Immature natural killer cell (primary cell): Measurements from ENCODE around the gene MTHFD1L. TPM values are rescaled to one million over a fixed set of nuclear protein-coding genes. Genes with fewer than 3 reads are reported as not detected.
"Not testable (repeated sequence)": the region's sequence is repeated elsewhere in the genome, so short reads cannot be mapped to it uniquely, and the experiment has no call there.

ENCODE experiments used
- DNase-seq, 3 donors: peaks; one replicate each; pipeline ENCODE4 v3.0.0; 2022; ENCODE audit warnings: mixed read lengths in 1 of 3
- H3K27ac Mint-ChIP-seq, 6 donors: one replicate each; pipeline ENCODE4 v1.8.0; 2020; ENCODE audit warnings: mixed read lengths in 6 of 6, mild to moderate bottlenecking in 5 of 6, inconsistent platforms in 4 of 6, moderate library complexity in 3 of 6
- H3K27me3 Mint-ChIP-seq, 3 donors: one replicate each; pipeline ENCODE4 v1.8.0; 2020 to 2021; ENCODE audit warnings: low read depth in 3 of 3, mild to moderate bottlenecking in 3 of 3, mixed read lengths in 3 of 3, moderate library complexity in 3 of 3, inconsistent platforms in 1 of 3
- H3K36me3 Mint-ChIP-seq, 3 donors: one replicate each; pipeline ENCODE4 v1.8.0; 2020; ENCODE audit warnings: mixed read lengths in 3 of 3, inconsistent platforms in 2 of 3, mild to moderate bottlenecking in 2 of 3
- H3K4me1 Mint-ChIP-seq, 2 donors: one replicate each; pipeline ENCODE4 v1.8.0; 2020; ENCODE audit warnings: inconsistent platforms in 2 of 2, mild to moderate bottlenecking in 2 of 2, mixed read lengths in 2 of 2, moderate library complexity in 1 of 2
- H3K4me3 Mint-ChIP-seq, 5 donors: one replicate each; pipeline ENCODE4 v1.8.0; 2020; ENCODE audit warnings: mild to moderate bottlenecking in 5 of 5, mixed read lengths in 5 of 5, inconsistent platforms in 3 of 5, moderate library complexity in 3 of 5
- H3K9me3 Mint-ChIP-seq, 6 donors: one replicate each; pipeline ENCODE4 v1.8.0; 2020; ENCODE audit warnings: mild to moderate bottlenecking in 6 of 6, mixed read lengths in 6 of 6, inconsistent platforms in 4 of 6, moderate library complexity in 3 of 6
- polyA plus RNA-seq, 3 donors: library from polyadenylated mRNA; unstranded; fragments of 300-500 nt; fragmentation: Illumina TruSeq; gene quantifications; one replicate each; pipeline ENCODE4 v1.2.3, GENCODE V29; 2021

The MTHFD1L gene
- polyA plus RNA-seq, 3 donors from 2014 or later = 0.79 to 1.8 (median 1.6) TPM

DNA sequence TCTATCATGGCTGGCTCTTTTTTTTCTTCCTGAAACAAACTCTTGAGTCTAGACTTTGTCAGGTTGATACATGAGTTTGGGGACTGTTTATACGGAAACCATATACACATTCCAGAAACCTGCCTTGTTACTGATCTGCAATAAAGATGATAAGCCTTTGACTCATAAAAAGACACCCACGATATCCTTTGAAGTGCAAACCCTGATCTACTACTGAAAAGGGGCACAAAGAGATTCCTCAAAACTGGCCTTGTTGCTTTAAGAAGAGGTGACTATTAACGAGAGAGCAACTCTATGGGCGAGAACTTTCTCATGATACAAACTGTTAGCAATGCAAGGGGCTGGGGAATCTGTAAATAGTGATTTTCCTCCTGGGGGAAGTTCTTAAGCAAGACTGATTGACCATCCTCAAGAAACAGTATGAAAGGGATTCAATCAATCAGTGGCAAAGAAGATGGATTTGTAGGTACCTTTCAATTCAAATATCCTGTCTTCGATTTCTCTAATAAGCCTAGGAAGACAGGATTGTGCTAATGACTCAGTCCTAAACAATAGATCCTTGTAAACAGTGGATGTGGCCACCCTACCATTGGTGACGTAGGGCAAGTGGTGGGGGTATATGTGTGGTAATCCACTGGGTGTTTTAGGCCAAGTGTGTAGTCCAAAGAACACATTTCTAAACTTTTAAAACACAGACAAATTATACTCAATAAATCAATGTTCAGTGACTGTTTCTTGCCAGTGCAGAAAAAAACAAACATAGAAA, 260.3 kb downstream of the MTHFD1L start:
- H3K36me3 Mint-ChIP-seq, H3K4me3 Mint-ChIP-seq, H3K27ac Mint-ChIP-seq: not testable (repeated sequence)

DNA sequence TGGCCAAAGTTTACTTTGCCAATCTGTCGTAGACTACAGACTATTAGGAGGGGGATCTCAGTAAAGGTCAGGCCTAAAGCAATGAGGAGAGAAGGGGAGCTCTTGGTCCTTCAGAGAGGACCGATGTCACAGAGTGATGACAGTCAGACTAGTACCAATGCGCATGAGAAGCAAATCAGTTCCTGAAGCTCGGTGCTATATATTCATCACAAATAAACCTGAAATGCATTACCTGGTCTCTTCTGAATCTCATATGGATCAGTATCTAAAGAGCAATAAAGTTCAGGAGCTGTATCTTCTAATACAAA, 260.9 kb downstream of the MTHFD1L start:
- not testable (repeated sequence) for H3K27me3 Mint-ChIP-seq, H3K36me3 Mint-ChIP-seq, H3K27ac Mint-ChIP-seq, H3K9me3 Mint-ChIP-seq, H3K4me3 Mint-ChIP-seq, DNase-seq, H3K4me1 Mint-ChIP-seq

More for the DNA sequence above, 260.3 kb downstream of the MTHFD1L start:
- not testable (repeated sequence) for H3K4me1 Mint-ChIP-seq, DNase-seq, H3K9me3 Mint-ChIP-seq, H3K27me3 Mint-ChIP-seq

DNA sequence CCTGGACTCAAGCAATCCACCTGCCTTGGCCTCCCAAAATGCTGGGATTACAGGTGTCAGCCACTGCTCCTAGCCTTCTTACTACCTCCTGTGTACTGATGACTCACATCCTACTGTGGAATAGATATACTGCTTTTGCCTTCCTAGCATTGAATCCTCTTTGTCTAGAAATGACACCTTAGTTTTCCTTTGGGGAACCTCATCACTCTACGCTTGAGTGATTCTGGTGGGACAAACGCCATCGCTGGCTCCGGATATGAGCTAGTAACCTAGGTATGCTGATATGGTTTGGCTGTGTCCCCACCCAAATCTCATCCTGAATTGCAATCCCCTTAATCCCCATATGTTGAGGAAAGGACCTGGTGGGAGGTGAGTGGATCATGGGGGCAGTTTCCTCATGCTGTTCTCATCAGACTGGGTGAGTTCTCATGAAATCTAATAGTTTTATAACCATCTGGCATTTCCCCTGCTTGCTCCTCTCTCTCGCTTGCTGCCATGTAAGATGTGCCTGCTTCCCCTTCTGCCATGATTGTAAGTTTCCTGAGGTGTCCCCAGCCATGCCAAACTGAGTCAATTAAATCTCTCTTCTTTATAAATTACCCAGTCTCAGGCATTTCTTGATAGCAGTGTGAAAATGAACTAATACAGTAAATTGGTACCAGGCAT, 261.8 kb downstream of the MTHFD1L start:
- not testable (repeated sequence) for H3K9me3 Mint-ChIP-seq, H3K36me3 Mint-ChIP-seq, H3K4me1 Mint-ChIP-seq, H3K4me3 Mint-ChIP-seq, H3K27ac Mint-ChIP-seq, H3K27me3 Mint-ChIP-seq, DNase-seq

DNA sequence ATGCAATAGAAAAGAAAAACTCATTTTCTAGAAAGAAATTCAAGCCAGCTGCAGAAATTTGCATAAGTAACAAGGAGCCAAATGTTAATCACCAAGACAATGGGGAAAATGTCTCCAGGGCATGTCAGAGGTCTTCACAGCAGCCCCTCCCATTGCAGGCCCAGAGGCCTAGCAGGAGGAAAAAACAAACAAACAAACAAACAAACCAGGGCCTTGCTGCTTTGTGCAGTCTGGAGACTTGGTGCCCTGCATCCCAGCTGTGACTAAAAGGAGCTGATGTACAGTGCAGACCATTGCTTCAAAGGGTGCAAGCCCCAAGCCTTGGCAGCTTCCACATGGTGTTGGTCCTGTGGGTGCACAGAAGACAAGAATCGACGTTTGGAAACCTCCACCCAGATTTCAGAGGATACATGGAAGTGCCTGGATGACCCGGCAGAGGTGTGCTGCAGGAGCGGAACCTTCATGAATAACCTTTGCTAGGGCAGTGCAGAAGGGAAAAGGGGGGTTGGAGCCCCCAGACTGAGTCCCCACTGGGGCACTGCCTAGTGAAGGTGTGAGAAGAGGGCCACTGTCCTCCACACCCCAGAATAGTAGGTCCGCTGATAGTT, 263.4 kb downstream of the MTHFD1L start:
- Mint-ChIP-seq H3K36me3 (no peaks in the 10 kb centered on the region), H3K27ac (no peak overlapping the region), H3K9me3 (no peaks in the 10 kb centered on the region), H3K4me3 (no peak overlapping the region), H3K4me1 (no peaks in the 10 kb centered on the region), H3K27me3 (peaks cover 0 to 4% (median 1%) of the 10 kb centered on the region in 3 donors)
- DNase-seq = no peak

DNA sequence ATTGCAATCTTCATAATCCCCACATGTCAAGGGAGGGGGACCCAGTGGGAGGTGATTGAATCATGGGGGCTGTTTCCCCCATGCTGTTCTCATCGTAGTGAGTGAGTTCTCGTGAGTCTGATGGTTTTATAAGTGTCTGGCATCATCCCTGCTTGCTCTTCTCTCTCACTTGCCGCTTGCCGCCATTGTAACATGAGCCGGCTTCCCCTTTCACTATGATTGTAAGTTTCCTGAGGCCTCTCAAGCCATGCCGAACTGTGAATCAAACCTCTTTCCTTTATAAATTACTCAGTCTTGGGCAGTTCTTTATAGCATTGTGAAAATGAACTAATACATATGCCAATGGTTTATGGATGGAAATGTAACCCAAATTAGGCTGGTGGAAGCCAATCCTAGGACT, 264.8 kb downstream of the MTHFD1L start:
- Mint-ChIP-seq H3K27me3 (peaks cover 0 to 4% (median 1%) of the 10 kb centered on the region in 3 donors), H3K9me3 (no peaks in the 10 kb centered on the region), H3K27ac (no peak overlapping the region), H3K4me3 (no peak overlapping the region), H3K36me3 (no peaks in the 10 kb centered on the region), H3K4me1 (no peaks in the 10 kb centered on the region)
- no peak for DNase-seq

DNA sequence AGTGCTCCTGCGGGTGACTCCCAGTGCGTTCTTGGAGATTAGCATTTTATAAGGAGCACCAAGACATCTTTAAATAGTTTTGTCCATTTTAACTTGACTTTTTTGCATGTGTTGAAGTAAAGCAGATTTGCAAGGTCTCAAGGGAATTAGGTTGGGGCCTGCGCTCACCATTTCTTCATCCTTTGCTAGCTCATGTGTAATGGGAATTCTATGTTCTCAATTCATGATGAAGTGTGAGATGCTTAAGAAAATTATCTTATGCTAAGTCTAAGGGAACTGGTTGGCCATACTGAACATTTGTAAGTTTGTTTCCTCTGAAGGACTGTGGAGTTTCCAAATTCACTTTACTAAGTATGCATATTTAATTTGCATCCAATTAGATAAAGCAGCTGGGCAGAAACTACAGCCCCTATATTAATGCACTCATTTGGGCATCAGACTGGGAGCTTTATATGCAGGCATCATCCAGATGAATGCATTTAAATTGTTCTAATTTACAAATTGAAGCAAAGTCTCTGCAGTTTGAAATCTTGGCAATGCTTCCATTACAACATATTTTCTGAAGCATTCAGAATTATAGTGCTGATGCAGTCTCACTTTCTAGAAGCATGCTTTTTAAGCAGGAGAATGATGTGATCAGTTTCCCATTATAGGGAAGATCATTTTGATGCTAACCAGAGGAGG, 266.0 kb downstream of the MTHFD1L start:
- no peak overlapping the region for H3K4me3 Mint-ChIP-seq
- H3K27ac Mint-ChIP-seq = no peak overlapping the region
- H3K9me3 Mint-ChIP-seq = no peaks in the 10 kb centered on the region
- H3K27me3 Mint-ChIP-seq = peaks cover 0 to 4% (median 1%) of the 10 kb centered on the region in 3 donors
- DNase-seq = no peak
- no peaks in the 10 kb centered on the region for H3K36me3 Mint-ChIP-seq
- H3K4me1 Mint-ChIP-seq = no peaks in the 10 kb centered on the region

DNA sequence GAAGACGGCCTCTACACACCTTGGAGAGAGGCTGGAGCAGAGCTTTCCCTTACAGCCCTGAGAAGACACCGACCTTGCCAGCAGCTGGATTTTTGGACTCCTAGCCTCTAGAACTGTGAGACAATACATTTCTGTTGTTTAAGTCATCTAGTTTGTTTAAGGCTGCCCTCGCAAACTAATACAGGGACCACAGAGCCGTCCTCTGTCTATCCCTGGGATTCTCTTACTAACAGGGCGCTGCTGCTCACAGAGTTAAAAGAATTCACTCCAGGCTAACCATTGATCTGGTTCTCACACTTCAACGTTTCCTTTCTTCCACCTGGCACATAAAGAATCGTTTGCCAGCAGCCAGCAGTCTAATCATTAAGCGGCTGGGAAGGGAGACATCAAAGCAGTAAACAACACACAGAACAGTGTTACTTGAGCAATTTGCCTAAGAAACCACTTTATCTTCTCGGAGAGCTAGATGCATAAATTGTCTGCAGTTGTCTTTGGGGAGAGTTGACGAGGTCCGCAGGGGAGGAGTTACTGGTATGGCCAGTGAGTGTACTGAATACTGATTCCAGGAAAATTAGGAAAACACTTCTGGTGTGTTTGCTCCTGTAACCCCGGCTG, 270.7 kb downstream of the MTHFD1L start:
- DNase-seq = no peak
- no peaks in the 10 kb centered on the region for H3K36me3 Mint-ChIP-seq
- no peaks in the 10 kb centered on the region for H3K9me3 Mint-ChIP-seq
- peaks cover 0 to 3% (median 0%) of the 10 kb centered on the region in 3 donors for H3K27me3 Mint-ChIP-seq
- H3K4me1 Mint-ChIP-seq = no peaks in the 10 kb centered on the region
- no peak overlapping the region for H3K4me3 Mint-ChIP-seq
- no peak overlapping the region for H3K27ac Mint-ChIP-seq

DNA sequence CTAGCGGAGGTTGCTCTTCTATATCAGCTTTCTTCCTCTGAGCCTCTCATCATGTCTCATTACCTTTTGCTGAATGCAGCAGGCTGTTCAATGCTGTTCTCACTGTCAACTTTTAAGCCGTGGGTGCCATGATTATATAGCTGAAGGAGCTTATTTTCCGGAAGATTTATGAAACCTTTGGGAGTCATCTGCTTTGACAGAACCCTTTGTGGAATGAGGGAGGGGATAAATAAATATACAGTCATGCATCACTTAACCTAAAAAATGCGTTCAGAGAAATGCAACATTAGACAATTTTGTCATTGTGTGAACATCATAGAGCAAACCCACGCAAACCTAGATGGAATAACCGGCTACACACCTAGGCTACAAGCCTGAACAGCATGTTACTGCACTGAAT, 272.0 kb downstream of the MTHFD1L start:
- Mint-ChIP-seq H3K27me3 (peaks cover 0 to 3% (median 0%) of the 10 kb centered on the region in 3 donors), H3K4me3 (no peak overlapping the region), H3K9me3 (no peaks in the 10 kb centered on the region), H3K36me3 (no peaks in the 10 kb centered on the region), H3K27ac (no peak overlapping the region), H3K4me1 (no peaks in the 10 kb centered on the region)
- DNase-seq = no peak

DNA sequence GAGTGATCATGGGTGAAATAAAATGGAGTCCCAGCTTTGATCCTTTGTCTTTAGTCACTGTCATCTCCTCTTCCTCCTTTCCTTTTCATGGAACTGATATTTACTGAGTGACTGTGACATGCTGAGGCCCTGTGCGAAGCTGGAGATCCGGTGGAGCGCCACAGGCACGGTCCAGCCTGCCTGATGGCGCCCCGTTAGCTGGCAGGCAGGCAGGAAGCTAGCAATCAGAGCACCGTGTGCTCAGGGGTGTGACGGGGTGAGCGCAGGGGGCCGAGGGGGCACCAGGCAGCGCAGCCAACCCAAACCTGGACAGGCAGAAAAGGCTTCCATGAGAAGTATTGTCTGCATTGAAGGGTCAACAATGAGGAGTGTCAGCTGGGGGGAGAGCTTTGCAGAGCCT, 274.0 kb downstream of the MTHFD1L start:
- H3K36me3 Mint-ChIP-seq = no peaks in the 10 kb centered on the region
- no peak overlapping the region for H3K27ac Mint-ChIP-seq
- H3K9me3 Mint-ChIP-seq = no peaks in the 10 kb centered on the region
- no peak overlapping the region for H3K4me3 Mint-ChIP-seq
- no peak for DNase-seq
- no peaks in the 10 kb centered on the region for H3K4me1 Mint-ChIP-seq
- peaks cover 0 to 8% (median 2%) of the 10 kb centered on the region in 3 donors for H3K27me3 Mint-ChIP-seq

DNA sequence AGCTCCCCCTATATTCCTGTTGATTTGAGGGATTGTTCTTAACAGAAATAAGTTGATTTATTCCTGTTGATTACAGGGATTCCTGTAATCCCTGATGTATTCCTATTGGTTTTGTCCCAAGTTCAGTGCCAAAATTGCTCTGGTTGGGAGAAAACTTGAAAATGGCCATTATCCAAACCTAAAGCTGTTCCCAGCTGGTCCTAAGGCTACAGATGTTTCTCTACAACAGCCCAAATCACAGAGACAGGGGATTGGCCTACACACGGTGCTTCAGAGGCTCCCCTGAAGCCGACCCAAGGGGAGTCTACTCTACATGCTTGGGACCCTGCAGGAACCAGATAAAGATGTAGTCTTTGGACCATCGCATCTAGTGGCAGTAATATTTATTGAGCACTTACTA, 275.3 kb downstream of the MTHFD1L start:
- Mint-ChIP-seq H3K9me3 (no peaks in the 10 kb centered on the region), H3K27ac (no peak overlapping the region), H3K4me3 (no peak overlapping the region), H3K27me3 (peaks cover 0 to 8% (median 2%) of the 10 kb centered on the region in 3 donors), H3K4me1 (no peaks in the 10 kb centered on the region), H3K36me3 (no peaks in the 10 kb centered on the region)
- no peak for DNase-seq

DNA sequence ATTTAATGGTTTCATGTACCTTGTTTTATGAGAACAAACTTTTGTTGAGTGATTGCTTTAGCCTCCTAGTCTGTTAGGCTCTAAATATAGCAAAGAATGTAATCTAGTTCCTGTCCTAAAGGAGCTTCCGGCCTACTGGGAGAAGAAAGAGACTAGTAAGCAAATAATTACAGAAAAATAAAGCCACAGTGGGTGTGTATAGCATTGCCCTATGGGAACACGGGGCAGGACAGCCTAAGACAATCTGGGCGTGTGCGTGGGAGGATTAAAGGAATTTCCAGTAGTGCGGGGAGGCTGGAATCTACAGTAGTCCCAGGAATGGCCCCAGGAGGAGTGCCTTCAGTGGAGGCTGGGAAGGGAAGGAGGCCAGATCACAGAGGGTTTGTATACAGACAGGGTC, 276.2 kb downstream of the MTHFD1L start:
- no peak for DNase-seq
- H3K27ac Mint-ChIP-seq = no peak overlapping the region
- peaks cover 0 to 9% (median 2%) of the 10 kb centered on the region in 3 donors for H3K27me3 Mint-ChIP-seq
- H3K36me3 Mint-ChIP-seq = no peaks in the 10 kb centered on the region
- H3K9me3 Mint-ChIP-seq = no peaks in the 10 kb centered on the region
- no peak overlapping the region for H3K4me3 Mint-ChIP-seq
- no peaks in the 10 kb centered on the region for H3K4me1 Mint-ChIP-seq

DNA sequence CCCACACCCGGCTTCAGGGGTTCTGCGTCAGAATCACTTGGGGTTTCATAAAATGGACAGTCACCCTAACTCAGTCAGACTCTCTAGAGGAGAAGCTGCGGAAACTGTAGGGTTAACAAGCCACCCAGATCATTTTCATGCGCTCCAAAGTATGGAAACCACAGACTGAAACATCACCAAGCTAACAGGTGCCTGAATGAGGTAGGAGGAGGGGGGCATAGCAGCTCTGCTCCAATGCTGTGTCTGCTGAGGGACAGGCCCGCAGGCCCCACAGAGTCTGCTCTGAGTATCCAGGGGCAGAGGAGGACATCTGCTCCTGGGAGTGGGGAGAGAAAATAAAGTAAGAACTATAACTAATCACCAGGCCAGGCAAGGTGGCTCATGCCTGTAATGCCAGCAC, 277.2 kb downstream of the MTHFD1L start:
- H3K36me3 Mint-ChIP-seq = no peaks in the 10 kb centered on the region
- H3K4me1 Mint-ChIP-seq = no peaks in the 10 kb centered on the region
- no peak overlapping the region for H3K4me3 Mint-ChIP-seq
- peaks cover 0 to 10% (median 2%) of the 10 kb centered on the region in 3 donors for H3K27me3 Mint-ChIP-seq
- H3K9me3 Mint-ChIP-seq = no peaks in the 10 kb centered on the region
- no peak overlapping the region for H3K27ac Mint-ChIP-seq
- no peak for DNase-seq

DNA sequence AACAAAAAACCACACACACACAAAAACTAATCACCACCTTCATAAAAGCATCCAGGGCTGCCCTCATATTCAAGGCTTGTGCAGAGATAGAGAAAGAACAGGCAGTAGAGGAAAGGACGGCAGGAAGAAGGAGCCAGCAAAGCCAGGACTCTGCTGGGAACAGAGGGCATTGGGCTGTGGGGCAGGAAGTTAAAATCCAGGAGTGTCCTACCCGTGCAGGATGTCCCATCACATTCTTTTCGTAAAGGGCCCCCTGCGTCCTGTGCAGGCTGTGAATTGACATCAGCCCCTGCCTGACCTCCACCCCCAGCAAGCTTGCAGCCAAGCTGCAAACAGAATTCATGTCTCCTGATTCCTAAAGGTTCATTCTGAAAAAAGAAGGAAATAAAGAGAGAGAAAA, 277.8 kb downstream of the MTHFD1L start:
- H3K27ac Mint-ChIP-seq = no peak overlapping the region

DNA sequence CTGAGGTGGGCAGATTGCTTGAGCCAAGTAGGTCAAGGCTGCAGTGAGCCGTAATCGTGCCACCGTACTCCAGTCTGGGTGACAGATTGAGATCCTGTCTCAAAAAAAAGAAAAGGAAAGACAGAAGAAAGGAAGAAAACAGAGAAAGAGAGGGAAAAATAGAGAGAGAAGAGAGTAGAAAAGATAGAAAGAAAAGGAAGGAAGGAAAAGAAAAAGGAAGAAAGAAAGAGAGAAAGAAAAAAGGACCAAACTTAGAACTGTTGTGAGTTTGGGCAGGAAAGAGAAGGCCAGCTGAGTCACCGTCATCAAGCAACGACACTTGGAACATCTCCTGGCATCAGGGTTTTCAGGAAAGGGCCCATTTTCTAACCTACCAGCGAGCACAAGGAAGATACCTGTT, 278.3 kb downstream of the MTHFD1L start:
- Mint-ChIP-seq H3K27me3 (peaks cover 0 to 10% (median 2%) of the 10 kb centered on the region in 3 donors), H3K36me3 (no peaks in the 10 kb centered on the region), H3K4me1 (no peaks in the 10 kb centered on the region), H3K4me3 (no peak overlapping the region), H3K9me3 (no peaks in the 10 kb centered on the region), H3K27ac (no peak overlapping the region)
- no peak for DNase-seq

More for the DNA sequence above, 277.8 kb downstream of the MTHFD1L start:
- Mint-ChIP-seq H3K4me3 (no peak overlapping the region), H3K27me3 (peaks cover 0 to 10% (median 2%) of the 10 kb centered on the region in 3 donors), H3K4me1 (no peaks in the 10 kb centered on the region), H3K36me3 (no peaks in the 10 kb centered on the region), H3K9me3 (no peaks in the 10 kb centered on the region)
- no peak for DNase-seq
